Activated CD8-positive, alpha-beta memory T cell treated with anti-CD3 and anti-CD28 coated beads for 36 hours (primary cell): Measurements from ENCODE around the gene NTRK3. TPM values are rescaled to one million over a fixed set of nuclear protein-coding genes. Genes with fewer than 3 reads are reported as not detected.

Source experiments
- CTCF ChIA-PET: fragments of 350-600 bp; sonication (Branson Sonifier 250); formaldehyde crosslinking; loops from one replicate; lab custom pipeline; 2021; ENCODE audit warnings: antibody characterized with exemption; lab: Charles Lee
- POLR2A ChIA-PET: fragments of 350-600 bp; sonication (Branson Sonifier 250); formaldehyde crosslinking; loops from one replicate; lab custom pipeline; 2021; ENCODE audit warnings: antibody characterized with exemption; lab: Charles Lee
- total RNA-seq, 2 experiments: library from RNA; stranded (reverse); gene quantifications; one replicate each; pipeline ENCODE4 v1.2.3, GENCODE V29; 2021

Gene NTRK3
- total RNA-seq, 2 experiments from 2014 or later, result not detected

DNA sequence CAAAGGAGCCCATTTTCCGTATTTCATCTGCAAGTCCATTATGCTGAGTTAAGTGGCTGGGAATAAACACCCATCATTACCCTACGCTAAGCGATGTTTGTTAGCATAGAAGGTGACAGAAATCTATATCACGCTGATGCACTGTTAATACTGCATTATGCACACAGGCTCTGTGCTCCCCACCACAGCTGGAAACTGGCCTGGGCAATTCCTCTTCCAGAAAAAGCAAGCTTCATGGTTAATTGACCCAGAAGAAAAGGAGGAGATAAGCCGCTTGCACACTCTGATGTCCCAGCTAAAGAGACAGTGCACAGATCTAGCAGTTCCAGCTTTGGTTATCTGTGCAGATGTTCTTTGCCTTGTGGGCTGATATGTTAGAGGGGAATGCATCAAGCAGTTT lies 232.6 kb downstream of the NTRK3 start:
- CTCF ChIA-PET, result no interaction called here
- POLR2A ChIA-PET, result no interaction called here

DNA sequence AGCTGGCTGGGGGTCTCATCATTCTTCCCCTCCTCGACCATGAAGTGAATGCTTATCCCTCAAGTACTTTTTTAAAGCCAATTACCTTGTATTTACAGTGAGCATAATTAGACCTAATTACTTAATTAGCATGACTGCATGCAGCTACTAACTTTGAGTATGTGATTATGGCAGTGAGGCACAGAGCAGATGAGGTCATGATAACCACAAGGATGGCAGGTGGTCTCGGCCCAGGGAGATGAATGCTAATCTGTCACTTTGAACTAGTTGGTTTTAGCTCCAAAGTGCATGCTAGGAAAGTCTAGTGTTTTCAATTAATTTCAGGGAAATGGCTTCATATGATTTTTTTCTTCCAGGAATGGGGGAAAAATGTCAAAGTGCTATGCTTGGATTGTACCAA lies 233.8 kb downstream of the NTRK3 start:
- CTCF ChIA-PET, result no interaction called here
- POLR2A ChIA-PET, result no interaction called here

DNA sequence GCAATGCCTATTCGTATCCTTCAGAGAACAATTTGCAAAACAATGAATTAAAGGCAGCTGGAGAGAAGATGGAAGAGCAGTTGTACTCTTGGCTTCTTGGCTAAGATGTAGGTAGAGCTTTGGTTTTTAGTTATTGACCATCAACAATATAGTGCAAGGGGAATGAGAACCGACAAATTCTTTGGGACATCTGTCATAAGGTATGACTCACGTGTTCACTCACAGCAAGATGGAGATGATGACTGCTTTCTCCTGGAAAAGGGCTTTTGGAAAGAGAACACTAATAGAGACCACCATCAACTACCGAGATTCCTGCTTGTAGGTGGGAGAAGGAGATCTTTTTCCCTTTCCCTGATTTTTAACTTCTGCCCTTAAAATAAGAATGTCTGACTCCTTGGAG lies 234.9 kb downstream of the NTRK3 start:
- POLR2A ChIA-PET, result no interaction called here
- CTCF ChIA-PET, result no interaction called here

DNA sequence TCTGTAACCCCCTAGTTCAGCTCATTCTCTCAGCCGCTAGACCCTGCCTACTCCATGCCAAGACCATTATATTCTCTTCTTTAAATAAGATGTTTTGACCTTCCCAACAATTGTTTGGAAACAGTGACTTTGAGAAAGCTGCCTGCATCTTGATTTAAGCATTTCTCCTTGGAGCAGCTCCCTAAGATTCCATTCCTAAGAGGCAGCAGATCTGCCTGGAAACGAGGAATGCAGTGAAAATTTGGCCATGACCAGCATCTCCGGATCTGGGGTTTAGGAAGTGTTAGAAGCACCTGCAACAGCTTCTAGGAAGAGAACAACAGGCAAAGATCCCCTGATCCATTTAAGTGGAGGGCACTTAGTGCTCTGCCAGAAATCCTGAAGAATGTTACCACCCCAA lies 235.7 kb downstream of the NTRK3 start:
- ChIA-PET CTCF (no interaction called here), POLR2A (no interaction called here)

- ChIA-PET CTCF (no interaction called here), POLR2A (no interaction called here)
Measured at GRCh38 chr15:88019656-88020055, 236.9 kb downstream of the NTRK3 start.

DNA sequence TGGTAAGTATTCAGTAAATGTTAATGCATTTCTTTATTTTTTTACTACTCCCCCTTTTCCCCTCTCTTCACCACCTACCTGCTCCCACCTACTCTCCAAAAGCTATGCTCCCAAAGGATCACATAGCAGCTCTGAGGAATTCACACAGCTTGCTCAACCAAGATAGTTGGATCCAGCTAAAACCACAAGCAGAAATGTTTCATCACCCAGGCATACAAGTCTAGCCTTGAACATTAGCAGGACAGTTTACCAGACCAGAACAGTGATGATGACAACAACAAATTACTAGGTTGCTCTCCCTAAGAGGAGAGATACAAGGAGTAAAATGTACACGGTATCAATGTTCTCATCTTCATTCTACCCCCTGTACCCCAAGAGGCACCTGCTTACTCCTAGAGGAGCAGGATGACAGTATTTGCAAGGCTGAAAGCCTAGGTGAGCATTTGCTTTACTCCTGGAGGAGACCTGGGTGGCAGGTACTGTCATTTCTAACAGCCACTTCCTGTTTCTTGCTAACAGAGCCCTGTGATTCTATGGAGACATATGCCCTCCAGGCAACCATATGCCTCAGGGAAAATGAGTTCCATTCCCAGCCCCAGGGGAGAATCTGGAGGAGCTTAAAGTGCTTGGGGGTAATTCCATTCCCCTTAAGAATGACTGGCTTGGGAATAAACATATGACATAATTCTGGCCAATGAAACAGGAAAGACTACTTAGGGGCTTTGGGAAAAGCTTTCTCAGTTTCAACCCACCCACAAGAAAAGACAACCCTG lies 237.5 kb downstream of the NTRK3 start:
- ChIA-PET CTCF (no interaction called here), POLR2A (no interaction called here)

GRCh38 chr15:88017753-88018152 lies 238.8 kb downstream of the NTRK3 start:
- CTCF ChIA-PET, result no interaction called here

DNA sequence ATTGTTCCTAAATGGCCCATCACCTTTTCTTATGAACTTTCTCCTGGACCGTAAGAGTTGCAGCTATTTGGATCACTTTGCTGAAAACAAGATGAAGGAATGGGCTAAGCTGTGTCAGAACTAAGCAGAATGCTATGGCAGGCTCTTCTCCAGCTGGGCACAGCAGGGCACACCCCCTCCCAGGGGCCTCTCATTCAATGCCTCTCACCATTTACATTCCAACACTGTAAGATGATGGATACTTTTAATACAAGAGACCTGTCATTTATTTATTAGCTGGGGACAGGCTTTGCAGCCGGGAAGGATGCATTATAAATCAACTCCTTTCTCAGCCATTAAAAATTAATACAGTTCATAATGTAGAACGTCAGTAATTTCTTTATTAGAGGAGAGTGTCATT lies 240.1 kb downstream of the NTRK3 start:
- POLR2A ChIA-PET, result no interaction called here
- CTCF ChIA-PET, result no interaction called here

More at GRCh38 chr15:88017753-88018152, 238.8 kb downstream of the NTRK3 start:
- POLR2A ChIA-PET, result no interaction called here

GRCh38 chr15:88015228-88015860 lies 241.2 kb downstream of the NTRK3 start:
- CTCF ChIA-PET, result no interaction called here
- POLR2A ChIA-PET, result no interaction called here

GRCh38 chr15:88014454-88015160 lies 241.9 kb downstream of the NTRK3 start:
- ChIA-PET CTCF (no interaction called here), POLR2A (no interaction called here)

DNA sequence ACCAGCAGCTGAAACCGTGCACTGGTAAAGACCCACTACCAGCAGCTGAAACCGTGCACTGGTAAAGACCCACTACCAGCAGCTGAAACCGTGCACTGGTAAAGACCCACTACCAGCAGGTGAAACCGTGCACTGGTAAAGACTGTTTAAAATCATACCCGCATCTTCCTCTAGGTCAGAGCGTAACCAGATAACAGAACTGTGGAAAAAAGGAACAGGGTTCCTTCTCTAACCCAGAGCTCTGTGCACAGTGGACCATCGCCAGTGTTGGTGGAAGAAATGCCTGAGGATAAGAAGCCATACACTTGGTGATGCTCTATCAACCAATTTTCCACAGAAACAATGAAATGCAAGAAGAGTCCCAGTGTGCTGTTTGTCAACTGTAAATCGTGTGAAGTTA lies 243.4 kb downstream of the NTRK3 start:
- ChIA-PET POLR2A (no interaction called here), CTCF (no interaction called here)

DNA sequence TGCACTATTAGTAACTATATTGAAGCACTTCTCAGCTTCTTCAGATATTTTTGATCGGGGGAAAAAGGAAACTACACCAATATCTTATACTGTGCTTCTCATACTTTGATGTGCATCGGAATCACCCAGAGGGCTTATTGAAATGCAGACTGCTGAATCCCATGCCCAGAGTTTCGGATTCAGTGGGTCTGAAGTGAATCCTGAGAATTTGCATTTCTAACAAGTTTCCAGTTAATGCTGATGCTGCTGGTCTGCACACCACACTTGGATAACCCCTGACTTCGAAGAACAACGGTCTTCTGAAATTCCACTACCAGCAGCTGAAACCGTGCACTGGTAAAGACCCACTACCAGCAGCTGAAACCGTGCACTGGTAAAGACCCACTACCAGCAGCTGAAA lies 243.9 kb downstream of the NTRK3 start:
- CTCF ChIA-PET, result no interaction called here

GRCh38 chr15:88012233-88012632 lies 244.3 kb downstream of the NTRK3 start:
- CTCF ChIA-PET, result no interaction called here
- POLR2A ChIA-PET, result no interaction called here

More for the DNA sequence above, 243.9 kb downstream of the NTRK3 start:
- POLR2A ChIA-PET, result no interaction called here

GRCh38 chr15:88011533-88011932 lies 245.0 kb downstream of the NTRK3 start:
- CTCF ChIA-PET, result no interaction called here
- POLR2A ChIA-PET, result no interaction called here

DNA sequence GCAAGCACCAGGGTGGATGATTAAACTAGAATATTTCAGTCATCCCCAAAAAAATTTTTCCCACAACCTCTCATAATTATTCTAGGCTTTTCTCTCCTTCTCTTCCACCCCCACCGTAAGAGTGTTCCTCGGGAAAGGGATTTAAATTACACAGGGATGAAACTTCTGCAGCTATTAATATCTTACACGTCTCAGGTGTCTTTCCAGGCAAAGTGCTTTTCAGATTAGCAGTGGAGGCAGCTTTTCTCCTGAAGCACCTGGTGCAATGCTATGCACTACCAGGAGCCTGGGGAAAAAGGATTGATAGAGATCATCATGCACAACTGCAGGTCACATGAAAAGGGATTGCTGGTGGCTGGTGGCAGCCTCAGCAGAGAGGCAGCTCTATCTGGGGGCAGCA lies 250.4 kb downstream of the NTRK3 start:
- CTCF ChIA-PET, result no interaction called here
- POLR2A ChIA-PET, result no interaction called here

DNA sequence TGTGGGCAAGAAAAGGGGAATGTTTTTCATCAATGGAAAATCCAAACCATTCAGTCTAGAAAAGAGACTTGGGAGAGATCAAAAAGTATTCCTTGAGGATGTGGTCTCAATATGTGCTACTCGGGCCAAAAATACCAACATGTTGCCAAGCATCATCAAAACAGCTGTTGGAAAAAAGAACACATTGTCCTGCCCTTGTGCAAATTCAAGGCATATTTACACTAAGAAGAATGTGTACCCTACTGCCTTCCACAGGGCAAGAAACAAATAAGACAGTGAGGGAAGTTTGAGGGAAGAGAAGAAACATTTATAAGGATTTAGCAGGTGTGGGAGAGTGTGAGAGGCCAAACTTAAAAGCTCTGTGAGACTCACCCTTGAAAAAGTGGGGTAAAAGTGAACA lies 252.1 kb downstream of the NTRK3 start:
- POLR2A ChIA-PET, result no interaction called here
- CTCF ChIA-PET, result no interaction called here

GRCh38 chr15:88003541-88004327 lies 252.8 kb downstream of the NTRK3 start:
- POLR2A ChIA-PET, result no interaction called here

GRCh38 chr15:88002706-88003105 lies 253.8 kb downstream of the NTRK3 start:
- ChIA-PET CTCF (interaction anchor here (0.7 kb wide), 1 partner anchor 97 kb away, joined by 4 read pairs; no protein-coding TSS in a partner anchor), POLR2A (no interaction called here)

More at GRCh38 chr15:88003541-88004327, 252.8 kb downstream of the NTRK3 start:
- CTCF ChIA-PET, result no interaction called here

DNA sequence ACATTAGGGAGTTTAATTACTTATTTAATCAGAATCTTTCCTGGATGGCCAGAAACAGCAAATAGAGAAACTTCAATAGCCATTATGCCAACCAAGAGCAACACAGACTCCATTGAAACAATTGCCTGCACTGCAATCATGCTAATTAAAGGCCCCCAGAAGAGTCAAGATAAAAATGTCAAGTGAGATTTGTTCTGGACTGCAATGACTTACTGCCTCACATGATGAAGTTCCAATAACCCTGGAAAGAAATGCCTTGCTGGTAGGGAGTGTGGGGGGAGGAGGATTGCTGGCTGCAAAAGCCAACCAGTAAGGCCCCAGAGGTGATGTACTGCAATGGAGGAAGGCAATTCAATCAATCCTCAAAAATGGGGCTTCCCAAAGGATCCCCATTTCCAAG lies 257.9 kb downstream of the NTRK3 start:
- POLR2A ChIA-PET, result no interaction called here
- CTCF ChIA-PET, result no interaction called here

DNA sequence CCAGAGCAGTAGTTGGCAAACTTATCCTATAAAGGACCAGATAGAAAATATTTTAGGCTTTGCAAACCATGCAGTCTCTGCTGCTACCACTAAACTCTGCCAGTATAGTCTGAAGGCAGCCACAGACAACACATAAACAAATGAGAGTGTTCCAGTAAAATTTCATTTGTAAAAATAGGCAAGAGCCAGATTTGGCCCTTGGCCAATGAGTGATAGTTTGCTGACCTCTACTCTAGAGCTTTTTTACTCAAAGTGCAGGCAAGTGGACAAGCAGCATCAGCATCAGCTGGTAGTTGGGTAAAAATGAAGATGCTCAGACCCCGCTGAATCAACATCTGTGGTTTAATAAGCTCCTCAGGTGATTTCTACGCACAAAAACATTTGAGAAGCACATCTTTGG lies 269.8 kb downstream of the NTRK3 start:
- CTCF ChIA-PET, result no interaction called here

More for the DNA sequence above, 269.8 kb downstream of the NTRK3 start:
- POLR2A ChIA-PET, result no interaction called here
